Natural killer cell (primary cell): ENCODE data around the gene SLC19A3. TPM values are rescaled to one million over a fixed set of nuclear protein-coding genes. Genes with fewer than 3 reads are reported as not detected.

ENCODE experiments used
- ATAC-seq, 3 donors: fragments of 150-1000 bp in 2 of 3; fragments of 200-7000 bp in 1 of 3; cut with Tn5 transposase; 1 replicate in 1 of 3; 2 replicates in 2 of 3; pipeline ENCODE4 v1.10.0; 2021; ENCODE audit warnings: mild to moderate bottlenecking in 2 of 3, moderate library complexity in 2 of 3
- DNase-seq, 2 donors: peaks; one replicate each; pipeline versions ENCODE4 v3.0.0 to v3.0.0-alpha.2; 2013 to 2021; ENCODE audit warnings: mixed read lengths in 1 of 2
- H3K27ac ChIP-seq: one replicate; pipeline ENCODE4 v1.5.1; 2013; ENCODE audit warnings: mild to moderate bottlenecking, low read length
- H3K27me3 ChIP-seq: one replicate; pipeline ENCODE4 v1.6.1; 2013; ENCODE audit warnings: low read length; ENCODE audit not compliant: control insufficient read depth, insufficient read depth
- H3K36me3 ChIP-seq: one replicate; pipeline ENCODE4 v1.6.1; 2013; ENCODE audit warnings: low read length; ENCODE audit not compliant: control insufficient read depth, insufficient read depth
- H3K4me1 ChIP-seq: one replicate; pipeline ENCODE4 v1.6.1; 2013; ENCODE audit warnings: low read length; ENCODE audit not compliant: control insufficient read depth, insufficient read depth
- H3K4me3 ChIP-seq: one replicate; pipeline ENCODE4 v1.5.1; 2013; ENCODE audit warnings: low read length
- H3K9me3 ChIP-seq: one replicate; pipeline ENCODE4 v1.6.1; 2013; ENCODE audit warnings: low read length; ENCODE audit not compliant: control insufficient read depth, insufficient read depth
- H3K27ac Mint-ChIP-seq, 2 donors: one replicate each; pipeline ENCODE4 v1.8.0; 2022; ENCODE audit warnings: mild to moderate bottlenecking in 2 of 2, mixed read lengths in 2 of 2, moderate library complexity in 1 of 2
- H3K27me3 Mint-ChIP-seq, 2 donors: one replicate each; pipeline ENCODE4 v1.8.0; 2022; ENCODE audit warnings: low read depth in 2 of 2, mixed read lengths in 2 of 2
- H3K36me3 Mint-ChIP-seq: one replicate; pipeline ENCODE4 v1.8.0; 2022; ENCODE audit warnings: mixed read lengths
- H3K4me1 Mint-ChIP-seq, 2 donors: one replicate each; pipeline ENCODE4 v1.8.0; 2022; ENCODE audit warnings: mixed read lengths in 2 of 2
- H3K4me3 Mint-ChIP-seq: one replicate; pipeline ENCODE4 v1.8.0; 2022; ENCODE audit warnings: mild to moderate bottlenecking, moderate library complexity, mixed read lengths
- H3K9me3 Mint-ChIP-seq, 2 donors: one replicate each; pipeline ENCODE4 v1.8.0; 2022; ENCODE audit warnings: mixed read lengths in 2 of 2
- WGBS: methylation state at CpG from one replicate; pipeline ENCODE4 v1.1.7; 2013; ENCODE audit warnings: missing lambda C conversion rate; ENCODE audit not compliant: insufficient coverage; 5-methylcytosine and 5-hydroxymethylcytosine counted together
- intact Hi-C: fragments of 100-400 bp; cut with micrococcal nuclease; formaldehyde crosslinking; loops from one replicate; pipeline ENCODE4 v1.14.2; 2022
- total RNA-seq, 4 donors: library from RNA; stranded (reverse); fragments of 120-200 nt in 1 of 4; gene quantifications; one replicate each; pipeline versions ENCODE4 v1.2.3 to v1.2.4, GENCODE V29; 2013 to 2022
- TF ChIP-seq, protein P1 (sequence below): fragments of 200-600 bp; IDR thresholded peaks from one replicate; pipeline ENCODE4 v1.8.0; 2022; ENCODE audit warnings: antibody characterized with exemption

SLC19A3 gene
- not detected for total RNA-seq
- total RNA-seq (2013), result not detected

DNA sequence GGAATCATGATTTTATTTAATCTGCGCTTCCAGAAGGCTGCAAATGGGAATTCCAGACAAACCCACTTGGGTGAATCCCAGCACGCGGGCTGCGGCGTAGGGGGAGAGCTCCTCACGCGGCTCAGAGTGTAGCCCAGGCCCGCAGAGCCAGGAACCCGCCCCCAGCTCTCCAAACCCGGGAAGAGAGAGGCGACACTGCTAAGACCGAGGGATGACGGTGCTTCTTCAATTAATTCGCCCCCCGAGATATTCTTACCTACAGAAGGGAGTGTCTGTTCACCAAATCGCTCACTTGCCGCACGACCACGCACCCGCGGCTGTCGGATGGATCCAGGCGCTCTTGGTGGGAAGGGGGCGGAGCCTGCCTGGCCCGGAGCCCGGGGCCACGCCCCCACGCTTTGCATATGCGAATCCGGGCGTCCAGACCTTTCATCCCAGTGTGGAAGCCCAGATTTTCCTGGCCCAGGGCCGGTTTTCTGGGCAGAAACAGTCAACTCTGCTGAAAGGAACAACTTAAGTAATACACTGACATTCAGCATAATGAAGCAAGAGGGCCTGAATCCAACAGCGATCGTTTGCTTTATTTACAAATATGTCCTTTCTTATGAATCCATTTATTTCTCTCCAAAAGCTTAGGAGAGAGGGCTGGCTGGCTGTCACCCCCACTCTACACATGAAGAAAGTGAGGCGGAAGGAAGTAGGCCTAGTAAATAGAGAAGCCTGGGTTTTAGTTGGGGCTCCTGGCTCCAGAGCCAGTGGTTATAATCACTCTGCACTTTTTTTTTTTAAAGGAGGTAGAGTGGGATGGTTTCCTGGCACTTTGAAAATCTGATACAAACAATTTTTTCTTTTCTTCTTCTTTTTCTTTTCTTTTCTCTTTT, at the start of gene SLC19A3:
Gene SLC19A3, minus strand, starts transcription at position 342 of the 881 bp plus-strand sequence. CDS start 15,710 bp downstream, outside the sequence.
- 17% methylated on average over 34 of the region's 35 CpGs for WGBS
- TF ChIP-seq, protein P1, sequence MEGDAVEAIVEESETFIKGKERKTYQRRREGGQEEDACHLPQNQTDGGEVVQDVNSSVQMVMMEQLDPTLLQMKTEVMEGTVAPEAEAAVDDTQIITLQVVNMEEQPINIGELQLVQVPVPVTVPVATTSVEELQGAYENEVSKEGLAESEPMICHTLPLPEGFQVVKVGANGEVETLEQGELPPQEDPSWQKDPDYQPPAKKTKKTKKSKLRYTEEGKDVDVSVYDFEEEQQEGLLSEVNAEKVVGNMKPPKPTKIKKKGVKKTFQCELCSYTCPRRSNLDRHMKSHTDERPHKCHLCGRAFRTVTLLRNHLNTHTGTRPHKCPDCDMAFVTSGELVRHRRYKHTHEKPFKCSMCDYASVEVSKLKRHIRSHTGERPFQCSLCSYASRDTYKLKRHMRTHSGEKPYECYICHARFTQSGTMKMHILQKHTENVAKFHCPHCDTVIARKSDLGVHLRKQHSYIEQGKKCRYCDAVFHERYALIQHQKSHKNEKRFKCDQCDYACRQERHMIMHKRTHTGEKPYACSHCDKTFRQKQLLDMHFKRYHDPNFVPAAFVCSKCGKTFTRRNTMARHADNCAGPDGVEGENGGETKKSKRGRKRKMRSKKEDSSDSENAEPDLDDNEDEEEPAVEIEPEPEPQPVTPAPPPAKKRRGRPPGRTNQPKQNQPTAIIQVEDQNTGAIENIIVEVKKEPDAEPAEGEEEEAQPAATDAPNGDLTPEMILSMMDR, result no peak
- no peaks in the 10 kb centered on the region for H3K4me1 Mint-ChIP-seq
- Histone ChIP-seq H3K4me3 (no peak within 1 kb of the TSS), H3K9me3 (no peaks in the 10 kb centered on the region), H3K27ac (no peak within 1 kb of the TSS), H3K4me1 (no peaks in the 10 kb centered on the region), H3K27me3 (no peaks in the 10 kb centered on the region), H3K36me3 (no peaks in the 10 kb centered on the region)
- ATAC-seq, result no peak
- H3K27ac Mint-ChIP-seq, result no peak within 1 kb of the TSS
- H3K4me3 Mint-ChIP-seq, result no peak within 1 kb of the TSS
- H3K9me3 Mint-ChIP-seq, result no peaks in the 10 kb centered on the region
- H3K36me3 Mint-ChIP-seq, result no peaks in the 10 kb centered on the region
- intact Hi-C loops, result no loop called here
- DNase-seq, result no peak
- peaks cover 0 to 14% of the 10 kb centered on the region in 2 donors for H3K27me3 Mint-ChIP-seq

DNA sequence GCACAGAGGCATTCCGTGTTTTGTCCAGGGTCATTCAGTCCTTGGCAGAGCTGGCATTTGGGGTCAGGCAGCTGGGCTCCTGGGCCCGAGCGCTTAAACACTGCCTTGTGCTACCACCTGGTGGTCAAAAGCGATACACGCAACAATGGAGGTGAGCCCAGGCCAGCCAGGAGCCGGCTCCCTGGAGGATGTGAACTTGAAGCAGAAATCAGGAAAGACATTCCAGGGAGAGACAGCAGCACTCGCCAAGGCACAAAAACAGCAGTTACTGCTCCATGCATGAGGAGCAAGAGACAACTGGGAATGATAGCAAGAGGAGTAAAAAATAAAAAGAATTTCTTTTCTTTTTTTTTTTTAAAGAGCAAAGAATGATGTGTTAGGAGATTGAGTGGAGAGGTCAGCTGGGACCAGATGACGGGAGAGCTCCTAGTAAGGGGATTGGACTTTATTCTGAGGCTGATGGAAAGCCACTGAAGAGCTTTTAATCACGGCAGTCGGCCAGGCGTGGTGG, 48.6 kb upstream of the SLC19A3 start:
- intact Hi-C loops, result loop anchor here (2.0 to 10.0 kb wide), 2 partner anchors 402 to 636 kb away; no protein-coding TSS in a partner anchor
- no peak overlapping the region for H3K27ac Mint-ChIP-seq
- H3K4me1 Mint-ChIP-seq, result peaks cover 0 to 9% of the 10 kb centered on the region in 2 donors

DNA sequence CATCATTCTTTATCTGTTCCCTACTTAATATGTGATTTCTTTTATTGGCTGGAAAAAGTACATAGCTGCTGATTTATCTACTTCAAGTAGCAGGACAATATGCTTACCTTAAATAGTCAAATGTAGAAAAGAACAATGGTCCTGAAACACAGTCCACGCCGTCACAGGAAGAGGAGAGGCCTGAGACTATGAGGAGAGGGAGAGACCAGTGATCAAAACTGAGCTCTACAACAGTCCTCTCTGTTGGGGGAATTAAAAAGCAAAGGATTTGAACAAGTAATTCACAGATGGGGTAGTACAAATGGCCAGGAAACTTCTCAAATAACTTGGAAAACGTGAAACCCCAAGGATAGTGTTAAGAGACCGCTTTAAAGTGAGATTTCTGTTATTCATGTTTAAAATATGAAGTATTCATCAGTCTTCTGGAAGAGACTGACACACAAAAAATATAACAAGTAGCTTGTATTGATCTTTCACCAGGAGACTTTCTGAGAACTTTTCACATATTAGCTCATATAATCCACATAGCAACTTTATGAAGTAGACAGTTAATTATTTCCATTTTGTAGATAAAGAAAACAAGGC, 48.1 kb upstream of the SLC19A3 start:
- no peak for DNase-seq
- H3K27ac ChIP-seq, result no peak overlapping the region
- Mint-ChIP-seq H3K9me3 (no peaks in the 10 kb centered on the region), H3K36me3 (no peaks in the 10 kb centered on the region), H3K27me3 (peaks cover 0 to 2% of the 10 kb centered on the region in 2 donors), H3K4me3 (no peak overlapping the region), H3K4me1 (peaks cover 0 to 9% of the 10 kb centered on the region in 2 donors), H3K27ac (no peak overlapping the region)
- no peak for ATAC-seq
- no peaks in the 10 kb centered on the region for H3K4me1 ChIP-seq
- H3K9me3 ChIP-seq, result no peaks in the 10 kb centered on the region
- H3K36me3 ChIP-seq, result no peaks in the 10 kb centered on the region
- H3K4me3 ChIP-seq, result no peak overlapping the region
- intact Hi-C loops, result loop anchor here (2.0 to 10.0 kb wide), 2 partner anchors 401 to 635 kb away; no protein-coding TSS in a partner anchor
- 77% methylated on average over 4 of the region's 4 CpGs for WGBS
- TF ChIP-seq, protein P1, result no peak
- no peaks in the 10 kb centered on the region for H3K27me3 ChIP-seq

More for the DNA sequence above, 48.6 kb upstream of the SLC19A3 start:
- no peak overlapping the region for H3K4me3 ChIP-seq
- H3K27ac ChIP-seq, result no peak overlapping the region
- TF ChIP-seq, protein P1, result peak; percentile 44
- no peaks in the 10 kb centered on the region for H3K36me3 ChIP-seq
- no peaks in the 10 kb centered on the region for H3K36me3 Mint-ChIP-seq
- no peak overlapping the region for H3K4me3 Mint-ChIP-seq
- WGBS, result 31% methylated on average over 11 of the region's 11 CpGs
- ATAC-seq (peak; percentile 38 to 78 (median 65)), DNase-seq (peak; percentile 21 to 74)
- no peaks in the 10 kb centered on the region for H3K9me3 Mint-ChIP-seq
- no peaks in the 10 kb centered on the region for H3K27me3 ChIP-seq
- H3K27me3 Mint-ChIP-seq, result peaks cover 0 to 2% of the 10 kb centered on the region in 2 donors
- no peaks in the 10 kb centered on the region for H3K4me1 ChIP-seq
- H3K9me3 ChIP-seq, result no peaks in the 10 kb centered on the region
